Thyroid gland (tissue), 4 donors: ENCODE results near the gene EGFL6. TPM values are rescaled to one million over a fixed set of nuclear protein-coding genes. Genes with fewer than 3 reads are reported as not detected.

Experiments used
- DNase-seq, 2 donors: peaks; one replicate each; pipeline ENCODE4 v3.0.0-alpha.2; 2019
- H3K27ac ChIP-seq, 3 donors: fragments of 200-600 bp; sonication (generic); 1 replicate in 2 of 3; 2 replicates in 1 of 3; pipeline ENCODE4 v1.5.1; 2016 to 2019; ENCODE audit warnings: mild to moderate bottlenecking in 1 of 3, moderate library complexity in 1 of 3
- H3K27me3 ChIP-seq: fragments of 200-600 bp; sonication (generic); one replicate; pipeline ENCODE4 v1.5.1; 2019
- H3K36me3 ChIP-seq, 2 donors: fragments of 200-600 bp; sonication (generic); one replicate each; pipeline ENCODE4 v1.5.1; 2016 to 2019
- H3K4me1 ChIP-seq, 2 donors: fragments of 200-600 bp; sonication (generic); one replicate each; pipeline ENCODE4 v1.5.1; 2017 to 2019
- H3K4me3 ChIP-seq, 3 donors: fragments of 200-600 bp; sonication (generic); replicated peaks in 1 of 3; 1 replicate in 2 of 3; 2 replicates in 1 of 3; pipeline ENCODE4 v1.5.1; 2016; ENCODE audit warnings: mild to moderate bottlenecking in 1 of 3
- H3K9me3 ChIP-seq: fragments of 200-600 bp; sonication (generic); one replicate; pipeline ENCODE4 v1.5.1; 2017
- CTCF ChIP-seq, 6 experiments: fragments of 200-600 bp in 3 of 6; fragments of 450-650 bp in 3 of 6; sonication (generic) in 3 of 6; IDR thresholded peaks; one replicate each; pipeline ENCODE4 v1.5.1; 2016 to 2019; ENCODE audit warnings: antibody characterized with exemption in 6 of 6, mild to moderate bottlenecking in 2 of 6, inconsistent platforms in 1 of 6, moderate library complexity in 1 of 6
- POLR2A ChIP-seq, 2 donors: fragments of 450-650 bp; IDR thresholded peaks; one replicate each; pipeline ENCODE4 v1.6.1; 2017; ENCODE audit warnings: antibody characterized with exemption in 2 of 2, mild to moderate bottlenecking in 2 of 2, moderate library complexity in 1 of 2
- WGBS, 2 donors: methylation state at CpG; one replicate each; pipeline ENCODE4 v1.1.5; 2017; 5-methylcytosine and 5-hydroxymethylcytosine counted together
- intact Hi-C: fragments of 100-400 bp; cut with DNase I; formaldehyde crosslinking; loops from one replicate; pipeline ENCODE4 v1.15.1; 2023
- total RNA-seq, 4 donors: library from RNA; depleted of rRNA; stranded (reverse); fragments of >200 nt; gene quantifications; one replicate each; pipeline ENCODE4 v1.2.3, GENCODE V29; 2016

EGFL6 gene
- total RNA-seq, result not detected

- no peak for DNase-seq
- H3K27ac ChIP-seq, result no peak within 1 kb of the TSS
- no peaks in the 10 kb centered on the region for H3K9me3 ChIP-seq
- H3K4me1 ChIP-seq, result peaks cover 0 to 6% of the 10 kb centered on the region in 2 donors
- H3K27me3 ChIP-seq, result peaks cover 5% of the 10 kb centered on the region
- WGBS, 2 donors, result 14 to 17% methylated on average over 6 to 7 of the region's 57 CpGs
- intact Hi-C loops, result no loop called here
- H3K4me3 ChIP-seq, result no peak within 1 kb of the TSS
- H3K36me3 ChIP-seq, result no peaks in the 10 kb centered on the region
- TF ChIP-seq POLR2A (IDR thresholded peaks at IDR 0.05), result no peak
- TF ChIP-seq CTCF (IDR thresholded peaks at IDR 0.05), result no peak
Measured at GRCh38 chrX:13569479-13570260, at the start of gene EGFL6. TSS of gene EGFL6 (plus strand) at chrX:13569601. CDS start at chrX:13569862, 261 bp downstream.

- no peak for TF ChIP-seq CTCF (IDR thresholded peaks at IDR 0.05)
- TF ChIP-seq POLR2A (IDR thresholded peaks at IDR 0.05), result no peak
- intact Hi-C loops, result no loop called here
- no peak overlapping the region for H3K27ac ChIP-seq
- no peaks in the 10 kb centered on the region for H3K27me3 ChIP-seq
- H3K36me3 ChIP-seq, result no peaks in the 10 kb centered on the region
- no peaks in the 10 kb centered on the region for H3K9me3 ChIP-seq
- no peak overlapping the region for H3K4me3 ChIP-seq
- no peak for DNase-seq
- no peaks in the 10 kb centered on the region for H3K4me1 ChIP-seq
- WGBS, 2 donors, result 79 to 94% methylated on average over 2 of the region's 2 CpGs
Measured at GRCh38 chrX:13520351-13520750, 49.0 kb upstream of the EGFL6 start.

- no peak for TF ChIP-seq CTCF (IDR thresholded peaks at IDR 0.05)
- no peak for TF ChIP-seq POLR2A (IDR thresholded peaks at IDR 0.05)
- Histone ChIP-seq H3K27me3 (no peaks in the 10 kb centered on the region), H3K9me3 (no peaks in the 10 kb centered on the region), H3K4me3 (no peak overlapping the region), H3K27ac (no peak overlapping the region), H3K36me3 (no peaks in the 10 kb centered on the region), H3K4me1 (no peaks in the 10 kb centered on the region)
- DNase-seq, result no peak
- intact Hi-C loops, result no loop called here
- WGBS, 2 donors, result 71 to 81% methylated on average over 2 of the region's 2 CpGs
Measured at GRCh38 chrX:13520936-13521335, 48.5 kb upstream of the EGFL6 start.

GRCh38 chrX:13522811-13523210 is 46.6 kb upstream of the EGFL6 start:
- Histone ChIP-seq H3K9me3 (no peaks in the 10 kb centered on the region), H3K27me3 (no peaks in the 10 kb centered on the region), H3K36me3 (no peaks in the 10 kb centered on the region), H3K27ac (no peak overlapping the region), H3K4me3 (no peak overlapping the region), H3K4me1 (no peaks in the 10 kb centered on the region)
- no peak for DNase-seq
- TF ChIP-seq POLR2A (IDR thresholded peaks at IDR 0.05), result no peak
- TF ChIP-seq CTCF (IDR thresholded peaks at IDR 0.05), result no peak
- intact Hi-C loops, result no loop called here
- WGBS, 2 donors, result 67 to 80% methylated on average over 1 of the region's 1 CpG

GRCh38 chrX:13533726-13534125 is 35.7 kb upstream of the EGFL6 start:
- Histone ChIP-seq H3K9me3 (no peaks in the 10 kb centered on the region), H3K4me3 (no peak overlapping the region), H3K27ac (no peak overlapping the region), H3K4me1 (no peaks in the 10 kb centered on the region), H3K36me3 (no peaks in the 10 kb centered on the region), H3K27me3 (no peaks in the 10 kb centered on the region)
- WGBS, 2 donors, result 65 to 83% methylated on average over 3 of the region's 3 CpGs
- intact Hi-C loops, result no loop called here
- TF ChIP-seq POLR2A (IDR thresholded peaks at IDR 0.05) (no peak), CTCF (IDR thresholded peaks at IDR 0.05) (no peak)
- no peak for DNase-seq
